H9 (cell line): Measurements from ENCODE around the gene MYH15. TPM values are rescaled to one million over a fixed set of nuclear protein-coding genes. Genes with fewer than 3 reads are reported as not detected.

Experiments
- DNase-seq: peaks from one replicate; pipeline ENCODE4 v3.0.0-alpha.2; 2017
- H2AFZ ChIP-seq: one replicate; pipeline ENCODE4 v1.6.1; 2013; ENCODE audit warnings: mild to moderate bottlenecking, low read length, control low read depth, moderate library complexity
- H2AK5ac ChIP-seq: 2 replicates; pipeline ENCODE4 v1.6.1; 2013; ENCODE audit warnings: low read length, control low read depth, mixed read lengths; ENCODE audit not compliant: insufficient read length
- H2BK120ac ChIP-seq: one replicate; pipeline ENCODE4 v1.6.1; 2013; ENCODE audit warnings: low read depth, mild to moderate bottlenecking, low read length, control low read depth, inconsistent platforms; ENCODE audit not compliant: poor library complexity, severe bottlenecking
- H2BK12ac ChIP-seq: 2 replicates; pipeline ENCODE4 v1.6.1; 2013; ENCODE audit warnings: low read length, control low read depth, mixed read lengths, low read depth; ENCODE audit not compliant: insufficient read length
- H2BK15ac ChIP-seq: 2 replicates; pipeline ENCODE4 v1.6.1; 2013; ENCODE audit warnings: low read depth, low read length, control low read depth
- H2BK20ac ChIP-seq: one replicate; pipeline ENCODE4 v1.6.1; 2013; ENCODE audit warnings: low read depth, mild to moderate bottlenecking, low read length, control low read depth, inconsistent platforms; ENCODE audit not compliant: poor library complexity, severe bottlenecking
- H2BK5ac ChIP-seq: 2 replicates; pipeline ENCODE4 v1.6.1; 2013; ENCODE audit warnings: low read length, control low read depth, mixed read lengths; ENCODE audit not compliant: insufficient read length
- H3K14ac ChIP-seq: 2 replicates; pipeline ENCODE4 v1.6.1; 2013; ENCODE audit warnings: low read length, control low read depth; ENCODE audit not compliant: insufficient read depth
- H3K18ac ChIP-seq: 2 replicates; pipeline ENCODE4 v1.6.1; 2013; ENCODE audit warnings: low read depth, mild to moderate bottlenecking, mixed read lengths, low read length, control low read depth; ENCODE audit not compliant: insufficient read length
- H3K23ac ChIP-seq: 2 replicates; pipeline ENCODE4 v1.6.1; 2013; ENCODE audit warnings: low read length, control low read depth, mixed read lengths, low read depth; ENCODE audit not compliant: insufficient read length
- H3K23me2 ChIP-seq: 2 replicates; pipeline ENCODE4 v1.6.1; 2013; ENCODE audit warnings: low read depth, mild to moderate bottlenecking, mixed read lengths, low read length, control low read depth; ENCODE audit not compliant: insufficient read length, poor library complexity, severe bottlenecking
- H3K27ac ChIP-seq: 2 replicates; pipeline ENCODE4 v1.5.1; 2013; ENCODE audit warnings: low read length, control low read depth, mixed read lengths, low read depth; ENCODE audit not compliant: insufficient read length
- H3K27me3 ChIP-seq: 2 replicates; pipeline ENCODE4 v1.6.1; 2013; ENCODE audit warnings: low read length, control low read depth, inconsistent platforms; ENCODE audit not compliant: insufficient read depth
- H3K4ac ChIP-seq: 2 replicates; pipeline ENCODE4 v1.6.1; 2013; ENCODE audit warnings: low read depth, mild to moderate bottlenecking, control low read depth, inconsistent platforms, low read length, moderate library complexity
- H3K4me1 ChIP-seq: 2 replicates; pipeline ENCODE4 v1.6.1; 2013; ENCODE audit warnings: low read length, control low read depth, inconsistent platforms; ENCODE audit not compliant: insufficient read depth
- H3K4me2 ChIP-seq: 2 replicates; pipeline ENCODE4 v1.6.1; 2013; ENCODE audit warnings: low read length, control low read depth, mixed read lengths; ENCODE audit not compliant: insufficient read length, insufficient read depth
- H3K56ac ChIP-seq: 2 replicates; pipeline ENCODE4 v1.6.1; 2013; ENCODE audit warnings: low read depth, mild to moderate bottlenecking, mixed read lengths, low read length, control low read depth; ENCODE audit not compliant: insufficient read length
- H3K79me1 ChIP-seq: 2 replicates; pipeline ENCODE4 v1.6.1; 2013; ENCODE audit warnings: low read depth, mild to moderate bottlenecking, moderate library complexity, low read length, control low read depth, inconsistent platforms; ENCODE audit not compliant: insufficient read depth, poor library complexity, severe bottlenecking
- H3K79me2 ChIP-seq: 2 replicates; pipeline ENCODE4 v1.6.1; 2013; ENCODE audit warnings: low read length, control low read depth, inconsistent platforms; ENCODE audit not compliant: insufficient read depth
- H3K9ac ChIP-seq: 2 replicates; pipeline ENCODE4 v1.6.1; 2013; ENCODE audit warnings: low read length, control low read depth, mixed read lengths; ENCODE audit not compliant: insufficient read length; ENCODE audit errors: extremely low read depth
- H3K9me3 ChIP-seq: one replicate; pipeline ENCODE4 v1.6.1; 2013; ENCODE audit warnings: low read depth, low read length, inconsistent platforms; ENCODE audit not compliant: control insufficient read depth
- H3T11ph ChIP-seq: one replicate; pipeline ENCODE4 v1.6.1; 2013; ENCODE audit warnings: mild to moderate bottlenecking, low read length, control low read depth, inconsistent platforms
- H4K20me1 ChIP-seq: one replicate; pipeline ENCODE4 v1.6.1; 2013; ENCODE audit not compliant: control insufficient read depth, insufficient read length, insufficient read depth
- H4K5ac ChIP-seq: 2 replicates; pipeline ENCODE4 v1.6.1; 2013; ENCODE audit warnings: low read depth, mild to moderate bottlenecking, mixed read lengths, low read length, control low read depth; ENCODE audit not compliant: insufficient read length
- H4K8ac ChIP-seq: replicated peaks from 2 replicates; pipeline ENCODE4 v1.6.1; 2013; ENCODE audit warnings: low read length, control low read depth, mixed read lengths, low read depth; ENCODE audit not compliant: insufficient read length
- H4K91ac ChIP-seq: 2 replicates; pipeline ENCODE4 v1.6.1; 2013; ENCODE audit warnings: low read depth, mild to moderate bottlenecking, moderate library complexity, mixed read lengths, low read length, control low read depth; ENCODE audit not compliant: insufficient read length
- H3K27ac Mint-ChIP-seq, 3 experiments: 2 replicates in 2 of 3; 3 replicates in 1 of 3; pipeline ENCODE4 v1.8.0; 2020 to 2021; ENCODE audit warnings: mixed read lengths in 3 of 3, mild to moderate bottlenecking in 1 of 3, moderate library complexity in 1 of 3
- H3K27me3 Mint-ChIP-seq: 2 replicates; pipeline ENCODE4 v1.8.0; 2021; ENCODE audit warnings: low read depth, mild to moderate bottlenecking, moderate library complexity, mixed read lengths
- H3K36me3 Mint-ChIP-seq, 3 experiments: 2 replicates in 2 of 3; 3 replicates in 1 of 3; pipeline ENCODE4 v1.8.0; 2020 to 2021; ENCODE audit warnings: low read depth in 3 of 3, mixed read lengths in 3 of 3; ENCODE audit not compliant: insufficient read depth in 1 of 3
- H3K4me1 Mint-ChIP-seq, 2 experiments: 2 replicates each; pipeline ENCODE4 v1.8.0; 2020; ENCODE audit warnings: mixed read lengths in 2 of 2
- H3K4me3 Mint-ChIP-seq, 2 experiments: 2 replicates in 1 of 2; 3 replicates in 1 of 2; pipeline ENCODE4 v1.8.0; 2020 to 2021; ENCODE audit warnings: mild to moderate bottlenecking in 2 of 2, mixed read lengths in 2 of 2, moderate library complexity in 1 of 2
- H3K9me3 Mint-ChIP-seq, 2 experiments: 2 replicates in 1 of 2; 3 replicates in 1 of 2; pipeline ENCODE4 v1.8.0; 2020; ENCODE audit warnings: mild to moderate bottlenecking in 2 of 2, mixed read lengths in 2 of 2, moderate library complexity in 1 of 2
- CTCF ChIP-seq: fragments of 200-600 bp; sonication (generic); conservative IDR thresholded peaks from 3 replicates; pipeline ENCODE4 v1.8.0; 2021; ENCODE audit warnings: antibody characterized with exemption, mild to moderate bottlenecking
- total RNA-seq: library from RNA; stranded (reverse); gene quantifications from 2 replicates; pipeline ENCODE4 v1.2.1, GENCODE V29; 2021

Gene MYH15
- total RNA-seq, 1 experiment from 2014 or later = 0.13 TPM

GRCh38 chr3:108527109-108527508 is 16.7 kb upstream of the MYH15 start:
- H3K36me3 Mint-ChIP-seq = no peaks in the 10 kb centered on the region
- no peak overlapping the region for H4K8ac ChIP-seq
- H2BK15ac ChIP-seq = no peak overlapping the region
- no peak overlapping the region for H2BK20ac ChIP-seq
- no peak overlapping the region for H3K56ac ChIP-seq
- H3K14ac ChIP-seq = no peak overlapping the region
- no peak overlapping the region for H3K9ac ChIP-seq
- H4K5ac ChIP-seq = no peak overlapping the region
- peaks cover 3 to 12% of the 10 kb centered on the region in 2 experiments; a peak in 3 of 4 replicates for H3K4me1 Mint-ChIP-seq
- no peak overlapping the region for H2BK5ac ChIP-seq
- no peaks in the 10 kb centered on the region for H4K20me1 ChIP-seq
- H3K23ac ChIP-seq = no peak overlapping the region
- DNase-seq = no peak
- H3K4me3 Mint-ChIP-seq = no peak overlapping the region
- H3K18ac ChIP-seq = no peak overlapping the region
- no peaks in the 10 kb centered on the region for H3K79me1 ChIP-seq
- H3K27ac Mint-ChIP-seq = no peak overlapping the region
- H2BK120ac ChIP-seq = no peak overlapping the region
- H2AK5ac ChIP-seq = no peak overlapping the region
- H2AFZ ChIP-seq = no peak overlapping the region
- H3K27me3 Mint-ChIP-seq = no peaks in the 10 kb centered on the region
- no peak overlapping the region for H3K4me2 ChIP-seq
- H3K9me3 Mint-ChIP-seq = no peaks in the 10 kb centered on the region
- no peaks in the 10 kb centered on the region for H3K4me1 ChIP-seq
- H2BK12ac ChIP-seq = no peak overlapping the region
- no peak overlapping the region for H4K91ac ChIP-seq
- H3K79me2 ChIP-seq = no peaks in the 10 kb centered on the region
- no peak overlapping the region for H3K4ac ChIP-seq
- H3K23me2 ChIP-seq = no peaks in the 10 kb centered on the region
- no peaks in the 10 kb centered on the region for H3K27me3 ChIP-seq
- TF ChIP-seq CTCF = no peak
- no peaks in the 10 kb centered on the region for H3K9me3 ChIP-seq
- no peak overlapping the region for H3K27ac ChIP-seq
- no peak overlapping the region for H3T11ph ChIP-seq
